ENCODE results near the gene NRDC. TPM values are rescaled to one million over a fixed set of nuclear protein-coding genes. Genes with fewer than 3 reads are reported as not detected.
A peak's percentile ranks its signal among the peaks of the same experiment; 100 is the strongest.

NRDC gene
- polyA plus RNA-seq, 3 donors = 66.8 to 92.0 (median 74.3) TPM

DNA sequence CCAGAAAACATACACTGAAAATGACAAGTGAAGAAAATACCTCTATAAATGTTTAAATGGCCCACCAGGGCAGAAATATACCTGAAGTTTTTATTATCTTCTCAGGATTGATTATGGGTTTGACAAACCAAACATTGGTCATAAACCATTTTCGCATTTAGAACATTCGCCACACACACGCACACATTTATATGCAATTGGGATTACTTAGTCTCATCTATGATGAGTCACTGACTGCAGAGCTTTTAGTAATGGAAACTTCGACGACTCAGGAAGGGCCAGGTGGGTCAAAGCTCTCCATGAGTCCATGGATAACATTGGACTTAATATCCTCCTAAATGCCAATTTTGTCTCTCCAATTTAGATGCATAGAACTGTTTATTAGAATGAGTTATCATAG is 16.9 kb downstream of the NRDC start:
- peaks cover 0 to 4% (median 0%) of the 10 kb centered on the region in 7 donors for H3K9me3 Mint-ChIP-seq
- no CpG with 5 or more reads among the region's 5 CpGs for WGBS (ENCODE audit: insufficient coverage)
- Histone ChIP-seq H3K79me2 (ENCODE audit: insufficient read depth, low read length) (peaks cover 87% of the 10 kb centered on the region), H3K9ac (ENCODE audit: insufficient read depth, low read length, poor library complexity, severe bottlenecking) (no peak overlapping the region), H2AFZ (ENCODE audit: insufficient read depth, low read depth, low read length, poor library complexity, severe bottlenecking) (no peak overlapping the region), H3K36me3 (replicated peaks in 1 of 2; ENCODE audit: control insufficient read depth in 1 of 2, insufficient read depth in 2 of 2, low read length in 2 of 2) (peaks cover 2 to 18% of the 10 kb centered on the region in 2 donors), H3K4me1 (ENCODE audit: control insufficient read depth in 1 of 2, insufficient read depth in 2 of 2, low read length in 2 of 2) (peaks cover 9 to 14% of the 10 kb centered on the region in 2 donors), H3K4me3 (replicated peaks in 1 of 3; ENCODE audit: low read depth in 2 of 3, low read length in 3 of 3) (no peak overlapping the region), H3K27ac (ENCODE audit: low read depth in 1 of 2, low read length in 2 of 2) (no peak overlapping the region), H3K4me2 (replicated peaks; ENCODE audit: extremely low read depth, low read length, poor library complexity, severe bottlenecking) (no peak overlapping the region), H4K20me1 (ENCODE audit: insufficient read depth, low read length) (peaks cover 89% of the 10 kb centered on the region), H3K9me3 (replicated peaks in 1 of 2; ENCODE audit: control insufficient read depth in 1 of 2, insufficient read depth in 1 of 2, low read length in 2 of 2) (no peaks in the 10 kb centered on the region), H3K27me3 (ENCODE audit: control insufficient read depth in 2 of 2, insufficient read depth in 2 of 2, low read length in 2 of 2) (no peaks in the 10 kb centered on the region)
- peaks cover 11% of the 10 kb centered on the region for H3K4me1 Mint-ChIP-seq
- TF ChIP-seq, protein P1, sequence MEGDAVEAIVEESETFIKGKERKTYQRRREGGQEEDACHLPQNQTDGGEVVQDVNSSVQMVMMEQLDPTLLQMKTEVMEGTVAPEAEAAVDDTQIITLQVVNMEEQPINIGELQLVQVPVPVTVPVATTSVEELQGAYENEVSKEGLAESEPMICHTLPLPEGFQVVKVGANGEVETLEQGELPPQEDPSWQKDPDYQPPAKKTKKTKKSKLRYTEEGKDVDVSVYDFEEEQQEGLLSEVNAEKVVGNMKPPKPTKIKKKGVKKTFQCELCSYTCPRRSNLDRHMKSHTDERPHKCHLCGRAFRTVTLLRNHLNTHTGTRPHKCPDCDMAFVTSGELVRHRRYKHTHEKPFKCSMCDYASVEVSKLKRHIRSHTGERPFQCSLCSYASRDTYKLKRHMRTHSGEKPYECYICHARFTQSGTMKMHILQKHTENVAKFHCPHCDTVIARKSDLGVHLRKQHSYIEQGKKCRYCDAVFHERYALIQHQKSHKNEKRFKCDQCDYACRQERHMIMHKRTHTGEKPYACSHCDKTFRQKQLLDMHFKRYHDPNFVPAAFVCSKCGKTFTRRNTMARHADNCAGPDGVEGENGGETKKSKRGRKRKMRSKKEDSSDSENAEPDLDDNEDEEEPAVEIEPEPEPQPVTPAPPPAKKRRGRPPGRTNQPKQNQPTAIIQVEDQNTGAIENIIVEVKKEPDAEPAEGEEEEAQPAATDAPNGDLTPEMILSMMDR (IDR thresholded peaks at IDR 0.05) = no peak
- peak overlapping the region in 2 of 7 donors; percentile 35 to 50 for H3K27ac Mint-ChIP-seq
- H3K27me3 Mint-ChIP-seq (ENCODE audit: low read depth in 3 of 3) = peaks cover 0 to 2% (median 0%) of the 10 kb centered on the region in 3 donors
- intact Hi-C loops (cut with micrococcal nuclease) = no loop called here
- DNase-seq = no peak
- no peak overlapping the region for H3K4me3 Mint-ChIP-seq
- H3K36me3 Mint-ChIP-seq = peaks cover 6 to 26% of the 10 kb centered on the region in 2 donors

DNA sequence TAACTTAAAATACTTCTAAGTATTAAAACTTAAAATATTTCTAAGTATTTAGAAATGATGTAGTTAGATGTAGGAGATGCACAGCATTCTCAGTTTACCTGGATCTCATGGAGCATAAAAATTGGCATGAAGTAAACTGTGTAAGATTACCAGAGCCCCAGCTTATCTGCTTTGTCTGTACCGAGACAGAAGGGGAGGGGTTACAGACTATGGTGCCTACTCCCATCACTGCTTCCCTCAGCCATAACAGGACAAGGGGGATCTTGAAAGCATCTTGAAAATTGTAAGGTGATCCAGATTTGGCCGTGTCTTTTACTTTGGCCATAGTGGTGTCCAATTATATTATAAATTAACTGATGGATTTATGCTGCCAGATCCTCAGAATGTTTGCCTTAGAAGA is 18.8 kb downstream of the NRDC start:
- H3K27me3 ChIP-seq (ENCODE audit: control insufficient read depth in 2 of 2, insufficient read depth in 2 of 2, low read length in 2 of 2) = no peaks in the 10 kb centered on the region
- Mint-ChIP-seq H3K4me1 (peaks cover 11% of the 10 kb centered on the region), H3K9me3 (peaks cover 0 to 4% (median 0%) of the 10 kb centered on the region in 7 donors), H3K27ac (no peak overlapping the region), H3K4me3 (no peak overlapping the region), H3K36me3 (peaks cover 15 to 39% of the 10 kb centered on the region in 2 donors), H3K27me3 (ENCODE audit: low read depth in 3 of 3) (peaks cover 0 to 2% (median 0%) of the 10 kb centered on the region in 3 donors)
- intact Hi-C loops (cut with micrococcal nuclease) = no loop called here
- WGBS (ENCODE audit: insufficient coverage) = no CpG with 5 or more reads among the region's 2 CpGs
- H2AFZ ChIP-seq (ENCODE audit: insufficient read depth, low read depth, low read length, poor library complexity, severe bottlenecking) = no peak overlapping the region
- no peaks in the 10 kb centered on the region for H3K9me3 ChIP-seq (replicated peaks in 1 of 2; ENCODE audit: control insufficient read depth in 1 of 2, insufficient read depth in 1 of 2, low read length in 2 of 2)
- H4K20me1 ChIP-seq (ENCODE audit: insufficient read depth, low read length) = peaks cover 91% of the 10 kb centered on the region
- H3K36me3 ChIP-seq (replicated peaks in 1 of 2; ENCODE audit: control insufficient read depth in 1 of 2, insufficient read depth in 2 of 2, low read length in 2 of 2) = peaks cover 10 to 35% of the 10 kb centered on the region in 2 donors
- peaks cover 9 to 14% of the 10 kb centered on the region in 2 donors for H3K4me1 ChIP-seq (ENCODE audit: control insufficient read depth in 1 of 2, insufficient read depth in 2 of 2, low read length in 2 of 2)
- no peak overlapping the region for H3K4me3 ChIP-seq (replicated peaks in 1 of 3; ENCODE audit: low read depth in 2 of 3, low read length in 3 of 3)
- TF ChIP-seq, protein P1 (IDR thresholded peaks at IDR 0.05) = no peak
- H3K9ac ChIP-seq (ENCODE audit: insufficient read depth, low read length, poor library complexity, severe bottlenecking) = no peak overlapping the region
- H3K27ac ChIP-seq (ENCODE audit: low read depth in 1 of 2, low read length in 2 of 2) = no peak overlapping the region
- peaks cover 78% of the 10 kb centered on the region for H3K79me2 ChIP-seq (ENCODE audit: insufficient read depth, low read length)
- no peak overlapping the region for H3K4me2 ChIP-seq (replicated peaks; ENCODE audit: extremely low read depth, low read length, poor library complexity, severe bottlenecking)
- no peak for DNase-seq
